Panc1 (cell line): ENCODE measurements around the gene TCTN3. TPM values are rescaled to one million over a fixed set of nuclear protein-coding genes. Genes with fewer than 3 reads are reported as not detected.
A peak's percentile ranks its signal among the peaks of the same experiment; 100 is the strongest.

Experiments used
- ATAC-seq: fragments of 200-7000 bp; cut with Tn5 transposase; 2 replicates; pipeline ENCODE4 v1.9.1; 2020; ENCODE audit warnings: mild to moderate bottlenecking, moderate library complexity
- BruUV-seq: library from RNA; stranded (reverse); fragments of 400-500 nt; replicated peaks from 2 replicates; lab custom pipeline; 2021; lab: Mats Ljungman, UMichigan
- CTCF ChIA-PET: fragments of 300-600 bp; sonication (Branson Sonifier 250); formaldehyde crosslinking; loops from one replicate; lab custom pipeline; 2022; ENCODE audit warnings: antibody characterized with exemption; lab: Charles Lee
- POLR2A ChIA-PET: fragments of 300-600 bp; sonication (Branson Sonifier 250); formaldehyde crosslinking; loops from one replicate; lab custom pipeline; 2022; ENCODE audit warnings: antibody characterized with exemption; lab: Charles Lee
- DNase-seq: peaks from one replicate; pipeline ENCODE4 v3.0.0-alpha.2; 2010; ENCODE audit warnings: low read depth, low spot score
- H3K27ac ChIP-seq: 2 replicates; pipeline ENCODE4 v1.5.1; 2011; ENCODE audit warnings: mild to moderate bottlenecking, low read length, inconsistent platforms
- H3K27me3 ChIP-seq: fragments of 200-500 bp; sonication (Bioruptor generic); 2 replicates; pipeline ENCODE4 v1.6.0; 2014; ENCODE audit warnings: low read length, inconsistent platforms; ENCODE audit not compliant: control insufficient read depth, insufficient read depth
- H3K36me3 ChIP-seq: fragments of 200-500 bp; sonication (Bioruptor generic); 2 replicates; pipeline ENCODE4 v1.5.1; 2014; ENCODE audit warnings: inconsistent platforms, mild to moderate bottlenecking, low read length, moderate library complexity; ENCODE audit not compliant: control insufficient read depth, insufficient read depth
- H3K4me1 ChIP-seq: 2 replicates; pipeline ENCODE4 v1.5.1; 2011; ENCODE audit warnings: inconsistent platforms, mild to moderate bottlenecking, low read length, moderate library complexity; ENCODE audit not compliant: control insufficient read depth, insufficient read depth
- H3K4me3 ChIP-seq, 2 experiments: 2 replicates each; pipeline ENCODE4 v1.5.1; 2011 to 2012; ENCODE audit warnings: low read depth in 2 of 2, low read length in 2 of 2, mild to moderate bottlenecking in 2 of 2, inconsistent platforms in 1 of 2, moderate library complexity in 1 of 2
- H3K9me3 ChIP-seq: fragments of 200-500 bp; sonication (Bioruptor generic); 2 replicates; pipeline ENCODE4 v1.5.1; 2014; ENCODE audit warnings: low read depth, mild to moderate bottlenecking, inconsistent platforms, low read length, moderate library complexity; ENCODE audit not compliant: control insufficient read depth, insufficient read depth
- CTCF ChIP-seq: fragments of 450-650 bp; IDR thresholded peaks from 2 replicates; pipeline ENCODE4 v1.5.1; 2017; ENCODE audit warnings: mild to moderate bottlenecking
- POLR2AphosphoS5 ChIP-seq: IDR thresholded peaks from 2 replicates; pipeline ENCODE4 v1.6.1; 2012; ENCODE audit warnings: mild to moderate bottlenecking, low read depth, low read length, moderate library complexity
- REST ChIP-seq, 2 experiments: IDR thresholded peaks; 2 replicates each; pipeline ENCODE4 v1.6.1; 2011 to 2012; ENCODE audit warnings: low read depth in 2 of 2, control low read depth in 1 of 2, low read length in 1 of 2, mild to moderate bottlenecking in 1 of 2, moderate library complexity in 1 of 2; ENCODE audit not compliant: insufficient read depth in 1 of 2
- SIN3A ChIP-seq: IDR thresholded peaks from 2 replicates; pipeline ENCODE4 v1.6.1; 2012; ENCODE audit warnings: low read depth, mild to moderate bottlenecking, low read length, moderate library complexity, borderline replicate concordance; ENCODE audit not compliant: insufficient read depth
- TCF7L2 ChIP-seq: IDR thresholded peaks from 2 replicates; pipeline ENCODE4 v1.6.1; 2011; ENCODE audit warnings: mild to moderate bottlenecking, low read depth, low read length, inconsistent platforms
- in situ Hi-C: cut with HindIII; loops from 2 replicates; pipeline ENCODE4 v1.10.0; 2016; ENCODE audit warnings: low sequenced_read_pairs, low pct_unique_long_range_greater_than_20kb
- intact Hi-C: fragments of 100-400 bp; cut with micrococcal nuclease; formaldehyde crosslinking; loops from one replicate; pipeline ENCODE4 v1.10.0; 2022; ENCODE audit not compliant: unreplicated experiment
- total RNA-seq: library from RNA; stranded (reverse); gene quantifications from one replicate; pipeline ENCODE4 v1.2.1, GENCODE V29; 2021; ENCODE audit not compliant: unreplicated experiment

TCTN3 gene
- total RNA-seq, 1 experiment from 2014 or later: 56.6 TPM

GRCh38 chr10:95706573-95706972, 12.8 kb upstream of the TCTN3 start:
- in situ Hi-C loops: no loop called here
- Histone ChIP-seq H3K4me3 (no peak overlapping the region), H3K27me3 (no peaks in the 10 kb centered on the region), H3K36me3 (no peaks in the 10 kb centered on the region), H3K9me3 (no peaks in the 10 kb centered on the region), H3K4me1 (no peaks in the 10 kb centered on the region), H3K27ac (no peak overlapping the region)
- DNase-seq (no peak), ATAC-seq (0 out of 2 replicates have a peak, but pooled peaks have one; percentile 48)
- ChIA-PET POLR2A (no interaction called here), CTCF (interaction anchor here (1.4 kb wide), 1 partner anchor 13 kb away, joined by 3 read pairs; the partner anchor contains the start of gene TCTN3)
- no TSS peak for BruUV-seq
- intact Hi-C loops: no loop called here
- TF ChIP-seq REST (IDR thresholded peaks at IDR 0.05; ENCODE audit: insufficient read depth in 1 of 2, low read depth in 2 of 2, low read length in 1 of 2) (no peak), POLR2AphosphoS5 (no peak), CTCF (no peak), TCF7L2 (no peak), SIN3A (no peak)

- Histone ChIP-seq H3K4me3 (no peak overlapping the region), H3K4me1 (no peaks in the 10 kb centered on the region), H3K9me3 (no peaks in the 10 kb centered on the region), H3K36me3 (no peaks in the 10 kb centered on the region; the same call in 1 of the 2 replicates), H3K27me3 (no peaks in the 10 kb centered on the region), H3K27ac (no peak overlapping the region)
- ChIA-PET CTCF (no interaction called here), POLR2A (no interaction called here)
- in situ Hi-C loops: no loop called here
- no peak for DNase-seq
- TF ChIP-seq CTCF: no peak
- TF ChIP-seq TCF7L2: no peak
- no peak for TF ChIP-seq SIN3A
- no peak for TF ChIP-seq POLR2AphosphoS5
- TF ChIP-seq REST (IDR thresholded peaks at IDR 0.05; ENCODE audit: insufficient read depth in 1 of 2, low read depth in 2 of 2, low read length in 1 of 2): no peak
- intact Hi-C loops: no loop called here
- BruUV-seq: no TSS peak
- ATAC-seq: no peak
Observed at GRCh38 chr10:95698415-95698814, 4.7 kb upstream of the TCTN3 start.
